HG02938 (cell line): ENCODE data around the gene TNP2.
A peak's percentile ranks its signal among the peaks of the same experiment; 100 is the strongest.

Source experiments
- ATAC-seq: cut with Tn5 transposase; IDR thresholded peaks from one replicate; pipeline ENCODE4 v1.9.1; 2021; ENCODE audit warnings: mild to moderate bottlenecking, moderate library complexity; ENCODE audit not compliant: unreplicated experiment

Gene TNP2

GRCh38 chr16:11258553-11259492 lies 10.3 kb downstream of the TNP2 start:
- ATAC-seq: no peak

GRCh38 chr16:11257131-11257938 lies 11.8 kb downstream of the TNP2 start:
- ATAC-seq: no peak

GRCh38 chr16:11256661-11257130 lies 12.4 kb downstream of the TNP2 start:
- no peak for ATAC-seq

- peak; percentile 49 for ATAC-seq
These were observed 13.1 kb downstream of the TNP2 start, which contains the start of gene SOCS1 for GRCh38 chr16:11255737-11256660. Gene SOCS1 (minus strand): TSS chr16:11256204. CDS start chr16:11255478, 726 bp downstream.

- peak; percentile 31 for ATAC-seq
These were observed 14.0 kb downstream of the TNP2 start for GRCh38 chr16:11254913-11255736.

- ATAC-seq: no peak
These were observed 14.9 kb downstream of the TNP2 start for GRCh38 chr16:11253995-11254912.

- no peak for ATAC-seq
These were observed 15.8 kb downstream of the TNP2 start for GRCh38 chr16:11253009-11253994.

GRCh38 chr16:11252482-11252931 lies 16.6 kb downstream of the TNP2 start:
- no peak for ATAC-seq

GRCh38 chr16:11251525-11252481 lies 17.3 kb downstream of the TNP2 start:
- ATAC-seq: no peak

GRCh38 chr16:11250786-11251524 lies 18.2 kb downstream of the TNP2 start:
- ATAC-seq: no peak

- no peak for ATAC-seq
These were observed 18.9 kb downstream of the TNP2 start for GRCh38 chr16:11250091-11250785.

GRCh38 chr16:11249233-11250061 lies 19.7 kb downstream of the TNP2 start:
- ATAC-seq: no peak

- no peak for ATAC-seq
These were observed 21.0 kb downstream of the TNP2 start for GRCh38 chr16:11248133-11248532.

GRCh38 chr16:11245988-11246387 lies 23.1 kb downstream of the TNP2 start:
- no peak for ATAC-seq
